ENCODE measurements around the gene TMEM60. TPM values are rescaled to one million over a fixed set of nuclear protein-coding genes. Genes with fewer than 3 reads are reported as not detected.

The TMEM60 gene
- total and polyA plus RNA-seq, 10 of the 15 experiments (the other 5 are each of a cell fraction or from before 2014, with no cell fraction given) = 13.2 to 94.2 (median 30.2) TPM

GRCh38 chr7:77831481-77831880 is 33.2 kb upstream of the TMEM60 start:
- Histone ChIP-seq H4K20me1 (ENCODE audit: control insufficient read depth, insufficient read depth) (no peaks in the 10 kb centered on the region), H3K9ac (ENCODE audit: control insufficient read depth, insufficient read depth, low read length) (no peak overlapping the region), H3K9me3 (replicated peaks; ENCODE audit: control insufficient read depth, insufficient read depth, low read length) (peaks cover 4% of the 10 kb centered on the region; the same call in 1 of the 3 replicates), H3K4me1 (ENCODE audit: control insufficient read depth, insufficient read depth, low read length) (peaks cover 8% of the 10 kb centered on the region), H3K79me2 (ENCODE audit: control insufficient read depth, insufficient read depth, low read length) (peaks cover 28% of the 10 kb centered on the region), H3K4me2 (ENCODE audit: control insufficient read depth, insufficient read depth) (no peak overlapping the region), H3K27ac (ENCODE audit: control insufficient read depth, insufficient read depth) (no peak overlapping the region), H3K4me3 (no peak overlapping the region), H3K36me3 (ENCODE audit: control insufficient read depth in 2 of 2, insufficient read depth in 2 of 2, low read length in 1 of 2) (peaks cover 0 to 2% of the 10 kb centered on the region in 2 experiments; a peak in 1 of 4 replicates), H3K27me3 (replicated peaks in 1 of 2; ENCODE audit: control insufficient read depth in 2 of 2, insufficient read depth in 2 of 2, low read length in 1 of 2) (no peaks in the 10 kb centered on the region), H2AFZ (ENCODE audit: control insufficient read depth, low read depth, low read length) (no peak overlapping the region)
- SMC1A ChIA-PET (ENCODE audit: uncharacterized antibody, unreplicated experiment) = interaction anchor here (2.0 kb wide), 1 partner anchor 9 kb away, joined by 8 read pairs; no protein-coding TSS in a partner anchor
- in situ Hi-C loops (cut with MboI) (no loop called here), intact Hi-C loops (cut with micrococcal nuclease; ENCODE audit: unreplicated experiment) (no loop called here)
- 75% methylated on average over 7 of the region's 7 CpGs for WGBS (ENCODE audit: insufficient coverage, insufficient replicate concordance, low lambda C conversion rate, missing lambda C conversion rate)
- TF ChIP-seq CHD1 (IDR thresholded peaks at IDR 0.05; ENCODE audit: low read depth, low read length) = no peak
- no peak for TF ChIP-seq SUZ12 (IDR thresholded peaks at IDR 0.05; ENCODE audit: unreplicated experiment)
- no peak for TF ChIP-seq ZNF207 (IDR thresholded peaks at IDR 0.05; ENCODE audit: borderline replicate concordance)
- no peak for TF ChIP-seq EGR1 (IDR thresholded peaks at IDR 0.05; ENCODE audit: borderline replicate concordance in 1 of 2, low read depth in 2 of 2, low read length in 2 of 2)
- no peak for TF ChIP-seq SRF (IDR thresholded peaks at IDR 0.05; ENCODE audit: low read depth in 2 of 2, low read length in 2 of 2)
- no peak for TF ChIP-seq USF2 (IDR thresholded peaks at IDR 0.05; ENCODE audit: borderline replicate concordance, low read depth, low read length)
- TF ChIP-seq E2F4 (IDR thresholded peaks at IDR 0.05; ENCODE audit: low read depth, low read length) = no peak
- no peak for TF ChIP-seq KAT2A (conservative IDR thresholded peaks at IDR 0.05; ENCODE audit: control insufficient read depth, low read depth, low read length)
- no peak for TF ChIP-seq NFIC (IDR thresholded peaks at IDR 0.05; ENCODE audit: low read depth, low read length)
- no peak for TF ChIP-seq ZNF274 (IDR thresholded peaks at IDR 0.05; ENCODE audit: insufficient read depth, insufficient read length)
- no peak for TF ChIP-seq SREBF2 (IDR thresholded peaks at IDR 0.05; ENCODE audit: low read length)
- TF ChIP-seq SMAD5 (IDR thresholded peaks at IDR 0.05; ENCODE audit: low read depth) = no peak
- ATAC-seq (no peak), DNase-seq (ENCODE audit: low read depth, low spot score) (no peak), FAIRE-seq (no peak)
- POLR2A ChIA-PET = interaction anchor here (1.8 kb wide), 1 partner anchor 9 kb away, joined by 5 read pairs; no protein-coding TSS in a partner anchor
- CTCF ChIA-PET = interaction anchor here (0.6 to 0.8 kb wide), 3 partner anchors 9 to 173 kb away, joined by 3 read pairs; no protein-coding TSS in a partner anchor
- RAD21 ChIA-PET (ENCODE audit: unreplicated experiment) = no interaction called here
- no TSS peak for BruUV-seq (replicated peaks)
